Measurements from ENCODE around the gene MMP20. TPM values are rescaled to one million over a fixed set of nuclear protein-coding genes. Genes with fewer than 3 reads are reported as not detected.

The MMP20 gene
- total RNA-seq, 4 donors from 2014 or later = not detected

- 73% methylated on average over 7 of the region's 7 CpGs for WGBS
- DNase-seq (ENCODE audit: low spot score in 2 of 2) = no peak
- no peak overlapping the region for H3K27ac ChIP-seq
- H3K27me3 ChIP-seq = no peaks in the 10 kb centered on the region
- H3K4me1 ChIP-seq = peaks cover 4% of the 10 kb centered on the region
- TF ChIP-seq EP300 (IDR thresholded peaks at IDR 0.05) (no peak), POLR2A (IDR thresholded peaks at IDR 0.05) (no peak), POLR2AphosphoS5 (IDR thresholded peaks at IDR 0.05) (no peak), CTCF (IDR thresholded peaks at IDR 0.05) (no peak)
- no peaks in the 10 kb centered on the region for H3K36me3 ChIP-seq
- H3K4me3 ChIP-seq = no peak overlapping the region
- no peaks in the 10 kb centered on the region for H3K9me3 ChIP-seq
Observed at GRCh38 chr11:102610200-102610599, 14.9 kb downstream of the MMP20 start.

GRCh38 chr11:102608699-102609098 is 16.4 kb downstream of the MMP20 start:
- Histone ChIP-seq H3K36me3 (no peaks in the 10 kb centered on the region), H3K27me3 (no peaks in the 10 kb centered on the region), H3K9me3 (no peaks in the 10 kb centered on the region), H3K4me1 (peaks cover 4% of the 10 kb centered on the region), H3K4me3 (no peak overlapping the region), H3K27ac (no peak overlapping the region)
- no peak for TF ChIP-seq EP300 (IDR thresholded peaks at IDR 0.05)
- WGBS = 56% methylated on average over 3 of the region's 3 CpGs
- no peak for DNase-seq (ENCODE audit: low spot score in 2 of 2)

GRCh38 chr11:102604875-102605274 is 20.3 kb downstream of the MMP20 start:
- Histone ChIP-seq H3K27ac (no peak overlapping the region), H3K9me3 (no peaks in the 10 kb centered on the region), H3K36me3 (no peaks in the 10 kb centered on the region), H3K4me3 (no peak overlapping the region), H3K27me3 (no peaks in the 10 kb centered on the region), H3K4me1 (no peaks in the 10 kb centered on the region)
- DNase-seq (ENCODE audit: low spot score in 2 of 2) = no peak
- WGBS = 82% methylated on average over 3 of the region's 3 CpGs
- TF ChIP-seq CTCF (IDR thresholded peaks at IDR 0.05) (no peak), POLR2AphosphoS5 (IDR thresholded peaks at IDR 0.05) (no peak)

- 88% methylated on average over 1 of the region's 1 CpG for WGBS
- Histone ChIP-seq H3K4me3 (no peak overlapping the region), H3K36me3 (no peaks in the 10 kb centered on the region), H3K27ac (peak overlapping the region; percentile 63), H3K9me3 (no peaks in the 10 kb centered on the region), H3K27me3 (no peaks in the 10 kb centered on the region), H3K4me1 (no peaks in the 10 kb centered on the region)
- no peak for DNase-seq (ENCODE audit: low spot score in 2 of 2)
- TF ChIP-seq EP300 (IDR thresholded peaks at IDR 0.05) = no peak
- no peak for TF ChIP-seq CTCF (IDR thresholded peaks at IDR 0.05)
- no peak for TF ChIP-seq POLR2A (IDR thresholded peaks at IDR 0.05)
- TF ChIP-seq POLR2AphosphoS5 (IDR thresholded peaks at IDR 0.05) = no peak
Observed at GRCh38 chr11:102604011-102604410, 21.1 kb downstream of the MMP20 start.

GRCh38 chr11:102603576-102603975 is 21.6 kb downstream of the MMP20 start:
- TF ChIP-seq POLR2AphosphoS5 (IDR thresholded peaks at IDR 0.05) (no peak), CTCF (IDR thresholded peaks at IDR 0.05) (no peak), POLR2A (IDR thresholded peaks at IDR 0.05) (no peak), EP300 (IDR thresholded peaks at IDR 0.05) (no peak)
- no peak for DNase-seq (ENCODE audit: low spot score in 2 of 2)
- WGBS = 45% methylated on average over 5 of the region's 5 CpGs
- no peak overlapping the region for H3K4me3 ChIP-seq
- H3K36me3 ChIP-seq = no peaks in the 10 kb centered on the region
- H3K9me3 ChIP-seq = no peaks in the 10 kb centered on the region
- H3K4me1 ChIP-seq = no peaks in the 10 kb centered on the region
- no peaks in the 10 kb centered on the region for H3K27me3 ChIP-seq
- peak overlapping the region; percentile 63 for H3K27ac ChIP-seq

- Histone ChIP-seq H3K4me3 (no peak overlapping the region), H3K27ac (peak overlapping the region; percentile 63), H3K27me3 (no peaks in the 10 kb centered on the region), H3K4me1 (no peaks in the 10 kb centered on the region), H3K36me3 (no peaks in the 10 kb centered on the region), H3K9me3 (no peaks in the 10 kb centered on the region)
- peak in 2 of 3 donors; percentile 13 to 32 for TF ChIP-seq POLR2AphosphoS5 (IDR thresholded peaks at IDR 0.05)
- no peak for TF ChIP-seq EP300 (IDR thresholded peaks at IDR 0.05)
- WGBS = 65% methylated on average over 5 of the region's 5 CpGs
- DNase-seq (ENCODE audit: low spot score in 2 of 2) = no peak
Observed at GRCh38 chr11:102603091-102603490, 22.0 kb downstream of the MMP20 start.
